Tibial nerve (tissue), 4 donors: ENCODE measurements around the gene AUNIP. TPM values are rescaled to one million over a fixed set of nuclear protein-coding genes. Genes with fewer than 3 reads are reported as not detected.

ENCODE experiments used
- DNase-seq, 2 donors: peaks; one replicate each; pipeline ENCODE4 v3.0.0-alpha.2; 2019; ENCODE audit warnings: low spot score in 2 of 2
- H3K27ac ChIP-seq, 4 donors: fragments of 200-600 bp; sonication (generic) in 3 of 4; one replicate each; pipeline ENCODE4 v1.5.1; 2017 to 2019; ENCODE audit warnings: mild to moderate bottlenecking in 1 of 4
- H3K27me3 ChIP-seq, 2 donors: fragments of 200-600 bp; sonication (generic) in 1 of 2; one replicate each; pipeline versions ENCODE4 v1.5.1 to v1.6.0; 2017 to 2019
- H3K36me3 ChIP-seq, 3 donors: fragments of 200-600 bp; sonication (generic); one replicate each; pipeline ENCODE4 v1.5.1; 2018 to 2019
- H3K4me1 ChIP-seq, 4 donors: fragments of 200-600 bp; sonication (generic) in 3 of 4; one replicate each; pipeline ENCODE4 v1.5.1; 2017 to 2019
- H3K4me3 ChIP-seq, 4 donors: fragments of 200-600 bp; sonication (generic) in 3 of 4; one replicate each; pipeline ENCODE4 v1.5.1; 2017 to 2019; ENCODE audit warnings: mild to moderate bottlenecking in 1 of 4, moderate library complexity in 1 of 4
- H3K9me3 ChIP-seq, 4 donors: fragments of 200-600 bp; sonication (generic) in 3 of 4; one replicate each; pipeline ENCODE4 v1.5.1; 2017 to 2019
- EP300 ChIP-seq, 2 donors: sonication (generic); formaldehyde crosslinking; IDR thresholded peaks; one replicate each; pipeline ENCODE4 v1.6.1; 2017; ENCODE audit warnings: antibody characterized with exemption in 2 of 2, mild to moderate bottlenecking in 1 of 2
- POLR2A ChIP-seq, 2 donors: fragments of 450-650 bp; IDR thresholded peaks; one replicate each; pipeline ENCODE4 v1.6.1; 2017; ENCODE audit warnings: antibody characterized with exemption in 2 of 2, mild to moderate bottlenecking in 2 of 2, moderate library complexity in 2 of 2
- WGBS, 2 donors: methylation state at CpG; one replicate each; pipeline ENCODE4 v1.1.5; 2018; 5-methylcytosine and 5-hydroxymethylcytosine counted together
- total RNA-seq, 4 donors: library from RNA; depleted of rRNA; stranded (reverse); fragments of >200 nt; gene quantifications; one replicate each; pipeline ENCODE4 v1.1.0, GENCODE V29; 2016
- TF ChIP-seq, protein P1 (sequence below), 5 experiments: fragments of 200-600 bp in 3 of 5; fragments of 450-650 bp in 2 of 5; sonication (generic) in 3 of 5; IDR thresholded peaks; one replicate each; pipeline ENCODE4 v1.5.1; 2016 to 2019; ENCODE audit warnings: antibody characterized with exemption in 5 of 5, mild to moderate bottlenecking in 3 of 5, moderate library complexity in 2 of 5

AUNIP gene
- total RNA-seq, 4 donors from 2014 or later: not detected

DNA sequence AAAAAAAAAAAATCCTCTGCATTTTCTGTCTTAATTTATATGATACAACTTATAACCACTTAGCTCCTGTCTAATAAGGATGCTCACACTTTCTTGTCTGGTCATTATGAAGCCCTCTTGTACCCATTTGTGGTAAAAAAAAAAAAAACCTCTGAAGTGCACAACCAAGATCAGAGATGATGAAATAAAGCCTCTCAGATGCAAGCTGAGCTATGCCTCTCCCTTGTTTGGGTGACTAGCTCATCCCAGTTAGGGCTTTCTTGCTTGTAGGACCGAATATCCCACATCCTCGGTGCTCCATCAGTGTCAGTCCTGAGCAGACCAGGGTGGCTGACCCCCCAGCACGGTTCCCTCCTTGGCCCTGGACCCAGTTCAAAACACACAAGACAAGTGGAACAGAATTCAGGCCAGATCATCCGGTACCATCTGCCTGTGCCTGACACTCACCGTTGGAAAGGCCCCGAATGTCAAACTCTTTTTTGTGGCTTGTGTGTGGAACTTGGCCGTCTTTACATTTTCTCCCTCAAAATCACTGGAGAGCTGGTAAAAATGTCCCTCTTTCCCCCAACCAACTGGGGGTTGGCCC, 65.6 kb downstream of the AUNIP start:
- no peak for TF ChIP-seq POLR2A (IDR thresholded peaks at IDR 0.05)
- no peak for TF ChIP-seq EP300 (IDR thresholded peaks at IDR 0.05)
- TF ChIP-seq, protein P1, sequence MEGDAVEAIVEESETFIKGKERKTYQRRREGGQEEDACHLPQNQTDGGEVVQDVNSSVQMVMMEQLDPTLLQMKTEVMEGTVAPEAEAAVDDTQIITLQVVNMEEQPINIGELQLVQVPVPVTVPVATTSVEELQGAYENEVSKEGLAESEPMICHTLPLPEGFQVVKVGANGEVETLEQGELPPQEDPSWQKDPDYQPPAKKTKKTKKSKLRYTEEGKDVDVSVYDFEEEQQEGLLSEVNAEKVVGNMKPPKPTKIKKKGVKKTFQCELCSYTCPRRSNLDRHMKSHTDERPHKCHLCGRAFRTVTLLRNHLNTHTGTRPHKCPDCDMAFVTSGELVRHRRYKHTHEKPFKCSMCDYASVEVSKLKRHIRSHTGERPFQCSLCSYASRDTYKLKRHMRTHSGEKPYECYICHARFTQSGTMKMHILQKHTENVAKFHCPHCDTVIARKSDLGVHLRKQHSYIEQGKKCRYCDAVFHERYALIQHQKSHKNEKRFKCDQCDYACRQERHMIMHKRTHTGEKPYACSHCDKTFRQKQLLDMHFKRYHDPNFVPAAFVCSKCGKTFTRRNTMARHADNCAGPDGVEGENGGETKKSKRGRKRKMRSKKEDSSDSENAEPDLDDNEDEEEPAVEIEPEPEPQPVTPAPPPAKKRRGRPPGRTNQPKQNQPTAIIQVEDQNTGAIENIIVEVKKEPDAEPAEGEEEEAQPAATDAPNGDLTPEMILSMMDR (IDR thresholded peaks at IDR 0.05): no peak
- no peaks in the 10 kb centered on the region for H3K36me3 ChIP-seq
- H3K4me3 ChIP-seq: no peak overlapping the region
- no peak for DNase-seq
- no peak overlapping the region for H3K27ac ChIP-seq
- 63 to 72% methylated on average over 7 of the region's 7 CpGs for WGBS, 2 donors
- no peaks in the 10 kb centered on the region for H3K9me3 ChIP-seq
- H3K27me3 ChIP-seq: no peaks in the 10 kb centered on the region
- H3K4me1 ChIP-seq: peaks cover 0 to 20% (median 2%) of the 10 kb centered on the region in 4 donors

DNA sequence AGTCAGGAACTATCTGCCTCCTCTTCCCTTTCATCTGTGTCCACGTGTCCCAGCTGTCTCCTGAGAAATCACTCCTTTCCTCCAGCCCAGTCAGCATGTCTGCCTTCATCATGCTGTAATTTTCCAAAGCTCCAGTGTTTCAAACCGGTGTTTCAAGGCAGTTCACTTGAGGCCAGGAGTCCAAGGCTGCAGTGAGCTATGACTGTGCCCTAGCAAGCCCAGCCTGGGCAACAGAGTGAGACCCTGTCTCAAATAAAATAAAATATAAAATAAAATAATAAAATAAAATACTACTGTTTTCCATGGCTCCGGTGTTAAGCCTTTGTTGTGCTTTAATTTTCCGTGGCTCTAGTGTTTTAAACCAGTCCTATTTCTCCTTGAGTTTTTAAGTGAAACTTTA, 67.1 kb downstream of the AUNIP start:
- H3K4me3 ChIP-seq: no peak overlapping the region

DNA sequence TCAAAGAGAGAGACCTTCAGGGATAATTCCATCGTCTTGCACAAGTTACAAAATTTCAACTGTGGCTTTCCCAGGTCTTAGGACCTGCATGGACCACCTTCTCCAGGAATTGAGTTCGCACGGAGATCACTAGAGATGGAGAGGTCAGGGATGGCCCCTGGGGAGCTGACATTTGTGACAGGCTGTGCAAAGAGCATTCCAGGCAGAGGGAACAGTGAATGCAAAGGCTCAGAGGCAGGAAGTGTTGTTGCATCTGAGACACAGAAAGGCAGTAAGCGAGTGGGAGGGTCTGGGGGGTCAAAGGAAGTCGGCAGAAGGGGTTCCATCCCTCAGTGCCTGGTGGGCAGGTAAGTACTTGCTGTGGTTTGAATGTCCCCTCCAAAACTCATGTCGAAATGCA, 68.8 kb downstream of the AUNIP start:
- Histone ChIP-seq H3K36me3 (peaks cover 0 to 12% (median 0%) of the 10 kb centered on the region in 3 donors), H3K27me3 (no peaks in the 10 kb centered on the region), H3K4me1 (peaks cover 0 to 18% (median 0%) of the 10 kb centered on the region in 4 donors), H3K9me3 (no peaks in the 10 kb centered on the region), H3K27ac (no peak overlapping the region), H3K4me3 (no peak overlapping the region)
- TF ChIP-seq POLR2A (IDR thresholded peaks at IDR 0.05) (no peak), EP300 (IDR thresholded peaks at IDR 0.05) (no peak)
- TF ChIP-seq, protein P1 (IDR thresholded peaks at IDR 0.05): no peak
- no peak for DNase-seq
- 85 to 86% methylated on average over 6 of the region's 6 CpGs for WGBS, 2 donors

More for the DNA sequence above, 67.1 kb downstream of the AUNIP start:
- Histone ChIP-seq H3K27ac (no peak overlapping the region), H3K36me3 (peaks cover 0 to 10% (median 0%) of the 10 kb centered on the region in 3 donors), H3K4me1 (peaks cover 0 to 9% (median 2%) of the 10 kb centered on the region in 4 donors), H3K27me3 (no peaks in the 10 kb centered on the region), H3K9me3 (no peaks in the 10 kb centered on the region)
- TF ChIP-seq EP300 (IDR thresholded peaks at IDR 0.05) (no peak), POLR2A (IDR thresholded peaks at IDR 0.05) (no peak)
- TF ChIP-seq, protein P1 (IDR thresholded peaks at IDR 0.05): no peak
- 65% methylated on average over 4 of the region's 4 CpGs for WGBS, 2 donors
- no peak for DNase-seq

DNA sequence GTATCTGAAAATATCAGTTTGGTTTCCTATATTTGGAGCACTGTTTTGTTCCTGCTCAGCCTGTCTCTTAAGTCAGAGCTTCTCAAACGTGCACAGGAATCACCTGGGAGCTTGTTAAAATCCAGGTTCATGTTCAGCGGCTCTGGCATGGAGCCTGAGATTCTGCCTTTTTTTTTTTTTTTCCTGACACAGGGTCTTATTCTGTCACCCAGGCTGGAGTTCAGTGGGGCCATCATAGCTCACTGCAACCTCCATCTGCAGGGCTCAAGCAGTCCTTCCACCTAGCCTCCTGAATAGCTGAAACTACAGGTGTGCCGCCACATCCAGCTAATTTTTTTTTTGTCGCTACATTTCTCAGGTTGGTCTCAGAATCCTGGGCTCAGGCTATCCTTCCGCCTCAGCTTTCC, 71.5 kb downstream of the AUNIP start:
- H3K27ac ChIP-seq: no peak overlapping the region
- no peak for DNase-seq
- H3K27me3 ChIP-seq: no peaks in the 10 kb centered on the region
- H3K36me3 ChIP-seq: peaks cover 0 to 24% (median 0%) of the 10 kb centered on the region in 3 donors
- no peaks in the 10 kb centered on the region for H3K9me3 ChIP-seq
- WGBS, 2 donors: 77 to 90% methylated on average over 5 of the region's 5 CpGs
- peaks cover 0 to 27% (median 0%) of the 10 kb centered on the region in 4 donors for H3K4me1 ChIP-seq
- no peak overlapping the region for H3K4me3 ChIP-seq
- TF ChIP-seq POLR2A (IDR thresholded peaks at IDR 0.05) (no peak), EP300 (IDR thresholded peaks at IDR 0.05) (no peak)
- TF ChIP-seq, protein P1 (IDR thresholded peaks at IDR 0.05): no peak

DNA sequence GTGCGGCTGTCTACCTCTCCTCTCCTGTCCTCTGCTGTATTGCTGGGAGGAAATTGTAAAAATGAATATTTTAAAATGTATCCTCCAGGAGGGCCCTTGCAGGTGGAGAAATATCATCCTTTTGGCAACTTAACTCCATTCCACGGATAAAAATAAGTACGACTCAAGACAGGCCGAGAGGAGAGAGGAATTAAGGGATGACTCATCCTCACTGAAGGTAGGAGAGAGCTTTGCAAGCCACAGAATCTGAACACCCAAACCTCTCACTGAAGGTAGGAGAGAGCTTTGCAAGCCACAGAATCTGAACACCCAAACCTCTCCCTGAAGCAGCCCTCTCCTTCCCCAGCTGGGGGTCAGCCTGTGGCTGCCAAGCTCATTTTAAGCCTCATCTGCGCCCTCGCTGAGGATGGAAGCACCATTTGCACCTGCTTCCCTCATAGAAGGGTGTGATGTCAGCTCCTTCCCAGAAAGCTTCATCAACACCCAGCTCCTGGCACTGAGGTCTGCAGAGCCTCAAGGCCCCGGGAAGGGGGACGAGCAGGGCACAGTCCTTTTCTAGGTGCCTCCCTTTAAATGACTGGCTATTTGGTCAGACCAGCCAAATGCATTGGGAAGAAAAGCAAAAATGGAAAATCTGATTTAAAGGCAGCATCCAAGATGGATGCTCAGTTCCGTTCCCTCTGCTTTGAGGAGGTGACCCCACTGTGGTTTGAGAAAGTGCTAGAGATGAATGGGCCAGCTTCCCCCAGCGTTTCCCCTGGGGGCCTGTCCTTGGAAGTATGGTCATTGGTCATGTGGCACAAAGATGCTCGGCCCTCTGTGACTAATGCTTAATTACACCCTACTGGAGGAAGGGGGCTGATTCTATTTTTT, 72.1 kb downstream of the AUNIP start:
- no peak for DNase-seq
- no peak for TF ChIP-seq POLR2A (IDR thresholded peaks at IDR 0.05)
- TF ChIP-seq EP300 (IDR thresholded peaks at IDR 0.05): no peak
- TF ChIP-seq, protein P1 (IDR thresholded peaks at IDR 0.05): no peak
- Histone ChIP-seq H3K4me3 (no peak overlapping the region), H3K36me3 (peaks cover 0 to 24% (median 0%) of the 10 kb centered on the region in 3 donors), H3K27me3 (no peaks in the 10 kb centered on the region), H3K27ac (no peak overlapping the region), H3K9me3 (no peaks in the 10 kb centered on the region), H3K4me1 (peaks cover 0 to 27% (median 0%) of the 10 kb centered on the region in 4 donors)
- WGBS, 2 donors: 66 to 72% methylated on average over 11 of the region's 11 CpGs
